ENCODE data around the gene LIN7B. TPM values are rescaled to one million over a fixed set of nuclear protein-coding genes. Genes with fewer than 3 reads are reported as not detected.
"Not testable (repeated sequence)": the region's sequence is repeated elsewhere in the genome, so short reads cannot be mapped to it uniquely, and the experiment has no call there.

Gene LIN7B
- total RNA-seq, 1 donor from 2014 or later, result 5.8 TPM

DNA sequence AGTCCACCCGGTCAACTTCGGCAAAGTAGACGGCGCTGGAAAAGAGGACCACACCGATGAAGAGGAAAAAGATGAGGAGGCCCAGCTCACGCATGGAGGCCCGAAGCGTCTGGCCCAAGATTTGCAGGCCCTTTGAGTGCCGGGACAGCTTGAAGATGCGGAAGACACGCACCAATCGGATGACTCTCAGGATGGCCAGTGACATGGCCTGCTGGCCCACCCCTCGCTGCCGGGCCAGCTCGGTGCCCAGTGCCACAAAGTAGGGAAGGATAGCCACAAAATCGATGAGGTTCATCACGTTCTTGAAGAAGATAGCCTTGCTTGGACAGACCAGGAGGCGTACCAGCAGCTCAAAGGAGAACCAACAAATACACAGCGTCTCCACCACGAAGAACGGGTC is 43.8 kb upstream of the LIN7B start:
- no peaks in the 10 kb centered on the region for H3K36me3 ChIP-seq (ENCODE audit: control insufficient read depth, insufficient read depth, low read length)
- no peak for DNase-seq (ENCODE audit: low read depth)
- TF ChIP-seq CTCF (IDR thresholded peaks at IDR 0.05; ENCODE audit: insufficient read depth, low read length, poor library complexity, severe bottlenecking), result no peak
- H3K27me3 ChIP-seq (ENCODE audit: control insufficient read depth, insufficient read depth, low read length), result peaks cover 54% of the 10 kb centered on the region
- H3K4me3 ChIP-seq (ENCODE audit: low read depth, low read length), result no peak overlapping the region

DNA sequence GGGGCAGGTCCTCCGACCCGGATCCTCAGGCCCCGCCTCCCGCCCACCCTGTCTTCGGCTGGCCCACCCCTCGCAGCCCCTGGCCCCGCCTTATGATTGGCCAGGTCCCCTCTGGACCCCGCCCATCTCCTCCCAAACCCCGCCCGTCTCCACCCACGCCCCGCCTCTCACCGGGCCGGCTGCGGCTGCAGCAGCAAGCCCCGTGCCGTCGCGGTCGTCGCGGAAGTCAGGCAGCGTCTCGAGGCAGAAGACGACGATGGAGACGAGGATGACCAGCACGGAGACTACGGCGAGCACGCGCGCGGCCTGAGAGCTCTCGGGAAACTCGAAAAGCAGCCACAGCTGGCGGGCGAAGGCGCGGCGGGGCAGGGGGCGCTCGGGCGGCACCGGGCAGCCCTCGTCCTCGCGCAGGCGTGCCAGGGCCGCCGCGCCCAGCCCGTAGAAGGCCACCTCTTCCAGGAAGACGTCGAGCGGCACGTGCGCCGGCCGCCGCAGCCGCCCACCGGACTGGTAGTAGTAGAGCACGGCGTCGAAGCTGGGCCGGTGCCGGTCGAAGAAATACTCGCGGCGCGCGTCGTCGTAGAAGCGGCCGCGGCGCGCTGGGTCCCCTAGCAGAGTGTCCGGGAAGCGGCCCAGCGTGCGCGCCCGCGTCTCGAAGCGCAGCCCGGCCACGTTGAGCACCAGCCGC is 42.2 kb upstream of the LIN7B start:
- no peak for TF ChIP-seq CTCF (IDR thresholded peaks at IDR 0.05; ENCODE audit: insufficient read depth, low read length, poor library complexity, severe bottlenecking)
- no peak for DNase-seq (ENCODE audit: low read depth)
- Histone ChIP-seq H3K36me3 (ENCODE audit: control insufficient read depth, insufficient read depth, low read length) (no peaks in the 10 kb centered on the region), H3K27me3 (ENCODE audit: control insufficient read depth, insufficient read depth, low read length) (peaks cover 39% of the 10 kb centered on the region), H3K4me3 (ENCODE audit: low read depth, low read length) (no peak overlapping the region)

DNA sequence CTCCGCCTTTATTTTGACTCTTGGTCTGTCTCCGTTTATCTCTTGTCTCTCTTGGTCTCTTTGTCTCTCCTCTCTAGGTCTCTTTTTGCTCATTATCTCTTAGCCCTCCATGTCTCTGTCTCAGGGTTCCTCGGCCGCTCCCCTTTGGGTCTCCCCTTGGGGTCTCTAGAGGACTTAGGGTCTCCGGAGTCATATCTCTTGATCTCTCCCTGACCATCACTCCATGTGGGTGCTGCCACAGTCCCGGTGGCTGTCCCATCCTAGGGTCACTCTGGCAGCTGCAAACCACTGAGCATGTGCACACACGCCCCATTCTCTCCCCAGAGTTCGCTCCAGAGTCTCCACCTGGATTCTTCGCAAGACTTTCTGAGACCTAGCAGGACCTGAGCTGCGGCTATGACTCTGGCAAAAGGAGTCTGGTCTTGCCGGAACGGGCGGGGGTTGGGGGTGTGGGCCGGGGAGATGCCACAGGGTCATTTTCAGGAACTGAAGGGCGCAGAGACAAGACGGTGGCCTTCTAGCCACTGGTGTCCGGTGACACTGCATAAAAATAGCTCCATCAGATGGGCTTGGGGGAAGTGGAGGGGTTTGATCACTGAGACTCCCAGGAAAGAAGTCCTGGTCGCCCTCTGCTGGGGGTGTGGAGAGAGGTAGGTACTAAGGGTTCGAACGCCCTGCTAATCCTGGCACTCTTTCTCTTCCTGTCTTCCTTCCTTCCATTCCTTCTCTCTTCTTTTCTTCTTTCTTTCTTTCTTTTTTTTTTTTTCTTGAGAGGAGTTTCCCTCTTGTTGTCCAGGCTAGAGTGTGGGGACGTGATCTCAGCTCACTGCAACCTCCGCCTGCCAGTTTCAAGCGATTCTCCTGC is 40.4 kb upstream of the LIN7B start:
- no peak for DNase-seq (ENCODE audit: low read depth)
- TF ChIP-seq CTCF (IDR thresholded peaks at IDR 0.05; ENCODE audit: insufficient read depth, low read length, poor library complexity, severe bottlenecking), result peak; percentile 42

GRCh38 chr19:49074869-49075268 is 39.3 kb upstream of the LIN7B start:
- DNase-seq (ENCODE audit: low read depth), result peak; percentile 18
- peak; percentile 58 for TF ChIP-seq CTCF (IDR thresholded peaks at IDR 0.05; ENCODE audit: insufficient read depth, low read length, poor library complexity, severe bottlenecking)
- not testable (repeated sequence) for H3K4me3 ChIP-seq (ENCODE audit: low read depth, low read length); H3K36me3 ChIP-seq (ENCODE audit: control insufficient read depth, insufficient read depth, low read length)
- H3K27me3 ChIP-seq (ENCODE audit: control insufficient read depth, insufficient read depth, low read length), result peaks cover 33% of the 10 kb centered on the region

More for the DNA sequence above, 40.4 kb upstream of the LIN7B start:
- H3K4me3 ChIP-seq (ENCODE audit: low read depth, low read length), result no peak overlapping the region
- H3K27me3 ChIP-seq (ENCODE audit: control insufficient read depth, insufficient read depth, low read length), result peaks cover 39% of the 10 kb centered on the region
- H3K36me3 ChIP-seq (ENCODE audit: control insufficient read depth, insufficient read depth, low read length), result no peaks in the 10 kb centered on the region

DNA sequence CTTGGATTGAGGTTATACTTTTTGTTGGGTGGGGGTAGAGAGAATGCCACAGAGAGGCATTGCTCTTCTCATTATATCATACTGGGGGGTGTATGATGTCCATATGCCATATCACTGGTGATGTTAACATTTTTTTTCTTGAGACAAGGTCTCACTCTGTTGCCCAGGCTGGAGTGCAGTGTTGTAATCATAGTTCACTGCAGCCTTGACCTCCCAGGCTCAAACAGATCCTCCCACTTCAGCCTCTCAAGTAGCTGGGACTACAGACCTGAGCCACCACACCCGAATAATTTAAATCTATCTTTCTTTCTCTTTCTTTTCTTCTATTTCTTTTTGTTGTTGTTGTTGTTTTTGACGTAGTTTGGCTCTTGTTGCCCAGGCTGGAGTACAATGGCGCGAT is 33.8 kb upstream of the LIN7B start:
- H3K36me3 ChIP-seq (ENCODE audit: control insufficient read depth, insufficient read depth, low read length), result no peaks in the 10 kb centered on the region
- no peaks in the 10 kb centered on the region for H3K27me3 ChIP-seq (ENCODE audit: control insufficient read depth, insufficient read depth, low read length)

More for the DNA sequence above, 33.8 kb upstream of the LIN7B start:
- DNase-seq (ENCODE audit: low read depth), result no peak
- H3K4me3 ChIP-seq (ENCODE audit: low read depth, low read length), result no peak overlapping the region
- TF ChIP-seq CTCF (IDR thresholded peaks at IDR 0.05; ENCODE audit: insufficient read depth, low read length, poor library complexity, severe bottlenecking), result no peak
